ENCODE measurements around the gene RTN1.

The RTN1 gene

GRCh38 chr14:59695198-59695597 lies 175.4 kb downstream of the RTN1 start:
- H3K36me3 ChIP-seq (ENCODE audit: insufficient read depth, low read length), result no peaks in the 10 kb centered on the region
- TF ChIP-seq CTCF (IDR thresholded peaks at IDR 0.05; ENCODE audit: low read length) (no peak), EZH2 (IDR thresholded peaks at IDR 0.05; ENCODE audit: borderline replicate concordance, low read length) (no peak)
- no peaks in the 10 kb centered on the region for H3K9me3 ChIP-seq (ENCODE audit: low read length)
- no peak overlapping the region for H2AFZ ChIP-seq (ENCODE audit: low read length)
- no peaks in the 10 kb centered on the region for H3F3A ChIP-seq (ENCODE audit: insufficient read depth, low read length)
- H3K4me3 ChIP-seq (ENCODE audit: low read depth, low read length, poor library complexity, severe bottlenecking), result no peak overlapping the region
- no peak overlapping the region for H3K27ac ChIP-seq (ENCODE audit: low read depth, low read length, poor library complexity, severe bottlenecking)
- H3K4me1 ChIP-seq (ENCODE audit: insufficient read depth, low read length, severe bottlenecking), result no peaks in the 10 kb centered on the region
- no peaks in the 10 kb centered on the region for H3K27me3 ChIP-seq (ENCODE audit: insufficient read depth, low read length)
- no peaks in the 10 kb centered on the region for H4K20me1 ChIP-seq (ENCODE audit: insufficient read depth, low read length)
- H3K79me2 ChIP-seq (ENCODE audit: insufficient read depth, low read length), result no peaks in the 10 kb centered on the region
- no peak overlapping the region for H3K4me2 ChIP-seq (ENCODE audit: low read length)
- H3K9me2 ChIP-seq (ENCODE audit: low read depth, low read length), result no peaks in the 10 kb centered on the region
- no peak overlapping the region for H3K9ac ChIP-seq (ENCODE audit: low read length)

- H3K36me3 ChIP-seq (ENCODE audit: insufficient read depth, low read length), result no peaks in the 10 kb centered on the region
- no peak overlapping the region for H2AFZ ChIP-seq (ENCODE audit: low read length)
- no peaks in the 10 kb centered on the region for H3K4me1 ChIP-seq (ENCODE audit: insufficient read depth, low read length, severe bottlenecking)
- H3K27ac ChIP-seq (ENCODE audit: low read depth, low read length, poor library complexity, severe bottlenecking), result no peak overlapping the region
- H3K4me2 ChIP-seq (ENCODE audit: low read length), result no peak overlapping the region
- H3K4me3 ChIP-seq (ENCODE audit: low read depth, low read length, poor library complexity, severe bottlenecking), result no peak overlapping the region
- H3K27me3 ChIP-seq (ENCODE audit: insufficient read depth, low read length), result no peaks in the 10 kb centered on the region
- H3K79me2 ChIP-seq (ENCODE audit: insufficient read depth, low read length), result no peaks in the 10 kb centered on the region
- no peak overlapping the region for H3K9ac ChIP-seq (ENCODE audit: low read length)
- no peaks in the 10 kb centered on the region for H4K20me1 ChIP-seq (ENCODE audit: insufficient read depth, low read length)
- H3F3A ChIP-seq (ENCODE audit: insufficient read depth, low read length), result no peaks in the 10 kb centered on the region
- H3K9me2 ChIP-seq (ENCODE audit: low read depth, low read length), result no peaks in the 10 kb centered on the region
- no peak for TF ChIP-seq EZH2 (IDR thresholded peaks at IDR 0.05; ENCODE audit: borderline replicate concordance, low read length)
- TF ChIP-seq CTCF (IDR thresholded peaks at IDR 0.05; ENCODE audit: low read length), result no peak
- H3K9me3 ChIP-seq (ENCODE audit: low read length), result no peaks in the 10 kb centered on the region
Measured at GRCh38 chr14:59691266-59691665, 179.3 kb downstream of the RTN1 start.

GRCh38 chr14:59690426-59690825 lies 180.2 kb downstream of the RTN1 start:
- TF ChIP-seq CTCF (IDR thresholded peaks at IDR 0.05; ENCODE audit: low read length) (no peak), EZH2 (IDR thresholded peaks at IDR 0.05; ENCODE audit: borderline replicate concordance, low read length) (no peak)
- no peaks in the 10 kb centered on the region for H3K27me3 ChIP-seq (ENCODE audit: insufficient read depth, low read length)
- no peaks in the 10 kb centered on the region for H3K36me3 ChIP-seq (ENCODE audit: insufficient read depth, low read length)
- no peak overlapping the region for H3K4me2 ChIP-seq (ENCODE audit: low read length)
- H3K9me3 ChIP-seq (ENCODE audit: low read length), result no peaks in the 10 kb centered on the region
- H3K9ac ChIP-seq (ENCODE audit: low read length), result no peak overlapping the region
- no peaks in the 10 kb centered on the region for H4K20me1 ChIP-seq (ENCODE audit: insufficient read depth, low read length)
- no peaks in the 10 kb centered on the region for H3K4me1 ChIP-seq (ENCODE audit: insufficient read depth, low read length, severe bottlenecking)
- H3K27ac ChIP-seq (ENCODE audit: low read depth, low read length, poor library complexity, severe bottlenecking), result no peak overlapping the region
- no peaks in the 10 kb centered on the region for H3F3A ChIP-seq (ENCODE audit: insufficient read depth, low read length)
- no peaks in the 10 kb centered on the region for H3K9me2 ChIP-seq (ENCODE audit: low read depth, low read length)
- H3K4me3 ChIP-seq (ENCODE audit: low read depth, low read length, poor library complexity, severe bottlenecking), result no peak overlapping the region
- no peak overlapping the region for H2AFZ ChIP-seq (ENCODE audit: low read length)
- H3K79me2 ChIP-seq (ENCODE audit: insufficient read depth, low read length), result no peaks in the 10 kb centered on the region

Measured in OCI-LY1 (cell line).